Peyer's patch (tissue), 4 donors: ENCODE results near the gene ERC2.

ENCODE experiments used
- CTCF ChIP-seq, 6 experiments: fragments of 450-650 bp in 4 of 6; fragments of 200-600 bp in 2 of 6; sonication (generic) in 1 of 6; IDR thresholded peaks; one replicate each; pipeline ENCODE4 v1.5.1; 2017 to 2019; ENCODE audit warnings: antibody characterized with exemption in 6 of 6, mild to moderate bottlenecking in 3 of 6, moderate library complexity in 1 of 6
- POLR2A ChIP-seq, 2 donors: fragments of 450-650 bp; IDR thresholded peaks; one replicate each; pipeline ENCODE4 v1.5.1; 2017; ENCODE audit warnings: antibody characterized with exemption in 2 of 2, mild to moderate bottlenecking in 2 of 2, moderate library complexity in 2 of 2

GRCh38 chr3:55876560-55876959 lies 591.7 kb downstream of the ERC2 start:
- no peak for TF ChIP-seq CTCF (IDR thresholded peaks at IDR 0.05)
- TF ChIP-seq POLR2A (IDR thresholded peaks at IDR 0.05) = no peak
